Motor neuron (in vitro differentiated cells): ENCODE measurements around the gene SDHAF3. TPM values are rescaled to one million over a fixed set of nuclear protein-coding genes. Genes with fewer than 3 reads are reported as not detected.
A peak's percentile ranks its signal among the peaks of the same experiment; 100 is the strongest.
"Not testable (repeated sequence)": the region's sequence is repeated elsewhere in the genome, so short reads cannot be mapped to it uniquely, and the experiment has no call there.

Experiments
- ATAC-seq, 8 experiments: fragments of 200-7000 bp; cut with Tn5 transposase; replicated peaks in 6 of 8; 2 replicates each; pipeline ENCODE4 v1.8.0; 2021; ENCODE audit warnings: mild to moderate bottlenecking in 8 of 8, moderate library complexity in 8 of 8
- H3K27ac ChIP-seq, 2 donors: fragments of 250-450 bp; sonication (Bioruptor Pico); 2 replicates each; pipeline ENCODE4 v1.9.0; 2021; ENCODE audit warnings: antibody characterized with exemption in 2 of 2, mild to moderate bottlenecking in 2 of 2, moderate library complexity in 1 of 2
- H3K4me1 ChIP-seq, 2 donors: fragments of 250-450 bp; sonication (Bioruptor Pico); replicated peaks in 1 of 2; 2 replicates each; pipeline ENCODE4 v1.6.1; 2021; ENCODE audit warnings: antibody characterized with exemption in 2 of 2, mild to moderate bottlenecking in 2 of 2, moderate library complexity in 1 of 2
- H3K4me3 ChIP-seq, 5 donors: fragments of 250-450 bp; sonication (Bioruptor Pico); 2 replicates each; pipeline ENCODE4 v1.9.0; 2021; ENCODE audit warnings: antibody characterized with exemption in 5 of 5, mild to moderate bottlenecking in 5 of 5, moderate library complexity in 4 of 5
- WGBS, 10 experiments: fragments of 450-650 bp; shearing (Covaris generic); methylation state at CpG; one replicate each; pipeline ENCODE4 v1.0.0; 2022; 5-methylcytosine and 5-hydroxymethylcytosine counted together
- in situ Hi-C, 9 experiments: fragments of 400-800 bp; cut with MboI; loops; one replicate each; pipeline ENCODE4 v1.15.0; 2021; ENCODE audit warnings: low sequenced_read_pairs in 9 of 9, low pct_unique_long_range_greater_than_20kb in 2 of 9; ENCODE audit not compliant: unreplicated experiment in 9 of 9
- total RNA-seq, 8 experiments: library from RNA; unstranded; fragments of 300-600 nt; gene quantifications; 2 replicates each; pipeline versions ENCODE4 v1.2.3 to v1.2.4, GENCODE V29; 2022

Gene SDHAF3
- total RNA-seq, 8 experiments from 2014 or later: 14.2 to 48.7 (median 28.8) TPM

GRCh38 chr7:97130417-97131139 is 13.1 kb downstream of the SDHAF3 start:
- 20 to 100% (median 76%) methylated on average over 1 to 5 of the region's 6 CpGs; no CpG with 5 or more reads in 2 of the 10 experiments for WGBS, 10 experiments
- peak in 6 of 8 experiments; percentile 11 to 84 (median 59) for ATAC-seq
- in situ Hi-C loops: no loop called here
- no peak overlapping the region for H3K27ac ChIP-seq
- H3K4me3 ChIP-seq: no peak overlapping the region
- no peaks in the 10 kb centered on the region for H3K4me1 ChIP-seq

- in situ Hi-C loops: no loop called here
- Histone ChIP-seq H3K4me3 (no peak overlapping the region), H3K4me1 (no peaks in the 10 kb centered on the region), H3K27ac (no peak overlapping the region)
- 0 to 100% (median 83%) methylated on average over 1 to 2 of the region's 2 CpGs; no CpG with 5 or more reads in 1 of the 10 experiments for WGBS, 10 experiments
- ATAC-seq: peak in 4 of 8 experiments; percentile 33 to 87 (median 54)
Observed at GRCh38 chr7:97133159-97133558, 15.7 kb downstream of the SDHAF3 start.

- ATAC-seq: no peak
- in situ Hi-C loops: no loop called here
- Histone ChIP-seq H3K27ac (no peak overlapping the region), H3K4me1 (no peaks in the 10 kb centered on the region), H3K4me3 (no peak overlapping the region)
- WGBS, 10 experiments: 90 to 100% (median 100%) methylated on average over 1 to 6 of the region's 8 CpGs; no CpG with 5 or more reads in 6 of the 10 experiments
Observed at GRCh38 chr7:97138830-97139229, 21.3 kb downstream of the SDHAF3 start.

GRCh38 chr7:97145068-97145467 is 27.6 kb downstream of the SDHAF3 start:
- H3K4me3 ChIP-seq: no peak overlapping the region
- 0 to 100% (median 60%) methylated on average over 1 of the region's 1 CpG; no CpG with 5 or more reads in 1 of the 10 experiments for WGBS, 10 experiments
- no peak overlapping the region for H3K27ac ChIP-seq
- in situ Hi-C loops: loop anchor here in 1 of 9 experiments (10.0 kb wide), 1 partner anchor 690 kb away; no protein-coding TSS in a partner anchor
- H3K4me1 ChIP-seq: no peaks in the 10 kb centered on the region
- no peak for ATAC-seq

- no peak overlapping the region for H3K4me3 ChIP-seq
- in situ Hi-C loops: loop anchor here in 1 of 9 experiments (10.0 kb wide), 1 partner anchor 685 kb away; no protein-coding TSS in a partner anchor
- H3K27ac ChIP-seq: no peak overlapping the region
- H3K4me1 ChIP-seq: no peaks in the 10 kb centered on the region
- ATAC-seq: no peak
- 71 to 100% (median 100%) methylated on average over 1 of the region's 1 CpG; no CpG with 5 or more reads in 1 of the 10 experiments for WGBS, 10 experiments
Observed at GRCh38 chr7:97149843-97150242, 32.3 kb downstream of the SDHAF3 start.

- Histone ChIP-seq H3K27ac (no peak overlapping the region), H3K4me3 (no peak overlapping the region), H3K4me1 (no peaks in the 10 kb centered on the region)
- no peak for ATAC-seq
- whole genome bisulfite sequencing, 10 experiments: 29 to 100% (median 98%) methylated on average over 1 to 2 of the region's 2 CpGs
- in situ Hi-C loops: no loop called here
Observed at GRCh38 chr7:97155897-97156418, 38.5 kb downstream of the SDHAF3 start.

GRCh38 chr7:97159984-97160383 is 42.5 kb downstream of the SDHAF3 start:
- in situ Hi-C loops, H3K4me1 ChIP-seq, H3K27ac ChIP-seq, ATAC-seq, H3K4me3 ChIP-seq: not testable (repeated sequence)
- 60 to 100% (median 98%) methylated on average over 2 to 6 of the region's 26 CpGs; no CpG with 5 or more reads in 4 of the 10 experiments for WGBS, 10 experiments

- 100% methylated on average over 1 of the region's 1 CpG; no CpG with 5 or more reads in 9 of the 10 experiments for WGBS, 10 experiments
- in situ Hi-C loops: not testable (repeated sequence)
Observed at GRCh38 chr7:97161609-97162008, 44.1 kb downstream of the SDHAF3 start.

GRCh38 chr7:97166308-97166707 is 48.8 kb downstream of the SDHAF3 start:
- no peaks in the 10 kb centered on the region for H3K4me1 ChIP-seq
- no peak overlapping the region for H3K27ac ChIP-seq
- 20 to 100% (median 76%) methylated on average over 1 of the region's 2 CpGs; no CpG with 5 or more reads in 4 of the 10 experiments for WGBS, 10 experiments
- no peak overlapping the region for H3K4me3 ChIP-seq
- ATAC-seq: no peak
- in situ Hi-C loops: no loop called here

More at GRCh38 chr7:97161609-97162008, 44.1 kb downstream of the SDHAF3 start:
- not testable (repeated sequence) for H3K27ac ChIP-seq, ATAC-seq, H3K4me3 ChIP-seq, H3K4me1 ChIP-seq

GRCh38 chr7:97167176-97167575 is 49.7 kb downstream of the SDHAF3 start:
- in situ Hi-C loops: no loop called here
- no peak overlapping the region for H3K27ac ChIP-seq
- no peak overlapping the region for H3K4me3 ChIP-seq
- 80 to 100% (median 85%) methylated on average over 1 to 4 of the region's 4 CpGs; no CpG with 5 or more reads in 2 of the 10 experiments for WGBS, 10 experiments
- H3K4me1 ChIP-seq: no peaks in the 10 kb centered on the region
- no peak for ATAC-seq

GRCh38 chr7:97167749-97168148 is 50.3 kb downstream of the SDHAF3 start:
- Histone ChIP-seq H3K4me1 (no peaks in the 10 kb centered on the region), H3K4me3 (no peak overlapping the region), H3K27ac (no peak overlapping the region)
- WGBS, 10 experiments: 0 to 100% (median 44%) methylated on average over 1 to 2 of the region's 3 CpGs; no CpG with 5 or more reads in 7 of the 10 experiments
- ATAC-seq: no peak
- in situ Hi-C loops: no loop called here

- ATAC-seq: no peak
- no peak overlapping the region for H3K4me3 ChIP-seq
- no peak overlapping the region for H3K27ac ChIP-seq
- in situ Hi-C loops: loop anchor here in 1 of 9 experiments (10.0 kb wide), 1 partner anchor 70 kb away; no protein-coding TSS in a partner anchor
- H3K4me1 ChIP-seq: no peaks in the 10 kb centered on the region
Observed at GRCh38 chr7:97174303-97174702, 56.8 kb downstream of the SDHAF3 start.

GRCh38 chr7:97179454-97180104 is 62.1 kb downstream of the SDHAF3 start:
- in situ Hi-C loops: loop anchor here in 1 of 9 experiments (10.0 kb wide), 1 partner anchor 75 kb away; no protein-coding TSS in a partner anchor
- ATAC-seq: peak in 4 of 8 experiments; percentile 41 to 72 (median 55)
- H3K4me1 ChIP-seq: no peaks in the 10 kb centered on the region
- no peak overlapping the region for H3K27ac ChIP-seq
- H3K4me3 ChIP-seq: no peak overlapping the region
- WGBS, 10 experiments: 0 to 42% (median 29%) methylated on average over 1 to 2 of the region's 2 CpGs; no CpG with 5 or more reads in 3 of the 10 experiments
